DMS114 treated with DMSO at 0.1 percent for 48 hours (cell line): Measurements from ENCODE around the gene PRKAG2.

ENCODE experiments used
- DNase-seq: peaks from one replicate; lab custom pipeline; 2025; ENCODE audit not compliant: unreplicated experiment; lab: John Stamatoyannopoulos, UW

The PRKAG2 gene

DNA sequence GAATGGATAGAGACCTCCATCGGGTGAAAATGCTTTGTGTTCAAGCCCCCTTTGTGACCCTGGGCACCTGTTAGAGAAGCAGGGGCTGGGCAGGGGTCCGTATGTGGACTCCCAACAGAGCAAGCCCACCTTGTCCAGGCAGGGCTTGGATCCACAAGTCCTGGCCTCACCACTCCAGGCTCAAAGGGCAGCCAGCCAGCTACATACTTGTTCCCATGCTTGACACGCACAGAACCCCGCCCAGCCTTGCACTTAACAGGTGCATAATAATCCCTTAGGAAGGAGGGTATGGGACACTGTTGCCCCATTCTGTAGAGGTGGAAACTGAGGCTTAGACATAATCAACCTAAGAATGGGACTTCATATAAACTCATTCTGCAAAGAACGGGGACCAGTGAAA is 160.6 kb downstream of the PRKAG2 start:
- DNase-seq = no peak

DNA sequence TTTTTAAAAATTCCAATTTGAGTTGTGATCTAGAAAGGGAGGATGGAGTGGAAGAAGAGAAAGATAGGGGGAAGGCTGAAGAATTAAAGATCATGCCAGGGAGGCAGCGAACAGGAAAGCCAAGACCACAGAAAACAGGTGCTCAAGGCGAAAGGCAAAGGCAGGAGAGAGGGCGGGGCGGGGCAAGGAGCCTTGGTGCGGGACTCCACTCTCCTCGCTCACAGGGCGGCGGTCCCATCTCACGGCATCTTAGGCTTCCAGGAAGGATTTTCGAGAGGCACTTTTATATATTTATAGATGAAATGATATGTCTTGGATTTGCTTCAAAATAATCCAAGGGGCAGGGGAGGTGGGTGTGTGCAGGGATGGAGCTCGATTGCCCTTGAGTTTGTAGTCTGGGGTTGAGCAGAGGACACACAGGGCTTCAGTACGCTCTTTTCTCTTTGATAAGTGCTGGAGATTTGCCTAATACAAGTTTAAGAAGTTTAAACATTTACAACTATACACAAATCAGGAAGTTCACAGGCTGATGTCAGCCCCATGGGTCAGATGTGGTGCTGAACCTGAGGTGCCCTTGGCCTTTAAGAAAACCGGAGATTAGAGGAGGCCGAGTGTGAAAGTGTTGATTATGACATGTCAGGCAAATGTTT is 161.1 kb downstream of the PRKAG2 start:
- no peak for DNase-seq

- DNase-seq = no peak
Observed at GRCh38 chr7:151714201-151714600, 162.7 kb downstream of the PRKAG2 start.

DNA sequence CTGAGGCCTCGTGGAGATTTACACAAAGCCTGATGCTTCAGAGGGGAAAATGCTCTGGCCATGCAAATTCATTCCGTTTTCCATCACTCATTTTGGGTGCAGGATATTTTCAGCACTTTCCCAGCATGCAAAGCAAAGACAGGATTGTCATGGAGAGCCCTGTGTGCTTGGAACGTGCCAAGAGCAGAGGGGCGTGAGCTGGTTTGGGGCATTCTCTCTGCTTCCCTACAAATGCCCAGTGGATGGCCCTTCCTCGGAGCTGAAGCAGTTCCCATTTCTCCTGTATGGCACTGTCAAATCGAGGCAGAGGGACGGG is 164.1 kb downstream of the PRKAG2 start:
- no peak for DNase-seq

GRCh38 chr7:151711906-151712809 is 164.8 kb downstream of the PRKAG2 start:
- no peak for DNase-seq

GRCh38 chr7:151711435-151711872 is 165.5 kb downstream of the PRKAG2 start:
- DNase-seq = no peak

DNA sequence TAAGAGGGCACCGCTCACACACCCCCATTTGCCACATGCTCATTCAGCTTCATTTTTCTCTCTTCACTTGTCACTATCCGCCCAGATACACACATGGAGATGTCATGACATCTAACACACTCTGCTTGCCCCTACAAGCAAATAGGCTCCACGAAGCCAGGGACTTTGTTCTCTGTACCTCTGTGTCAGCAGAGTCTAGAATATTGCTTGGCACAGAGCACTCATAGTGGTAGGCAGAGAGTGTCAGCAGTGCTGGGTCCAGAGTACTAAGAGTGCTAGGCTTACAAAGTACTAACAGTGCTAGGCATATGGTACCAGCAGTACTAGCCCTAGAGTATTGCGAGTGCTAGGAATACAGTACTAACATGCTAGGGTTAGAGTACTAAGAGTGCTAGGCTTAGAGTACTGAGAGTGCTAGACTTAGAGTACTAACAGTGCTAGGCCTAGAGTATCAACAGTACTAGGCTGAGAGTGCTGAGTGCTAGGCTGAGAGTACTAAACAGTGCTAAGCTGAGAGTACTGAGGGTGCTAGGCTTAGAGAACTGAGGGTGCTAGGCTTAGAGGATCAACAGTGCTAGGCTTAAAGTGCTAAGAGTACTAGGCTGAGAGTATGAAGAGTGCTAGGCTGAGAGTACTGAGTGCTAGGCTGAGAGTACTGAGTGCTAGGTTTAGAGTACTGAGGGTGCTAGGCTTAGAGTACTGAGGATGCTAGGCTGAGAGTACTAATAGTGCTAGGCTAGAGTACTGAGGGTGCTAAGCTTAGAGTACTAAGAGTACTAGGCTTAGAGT is 166.1 kb downstream of the PRKAG2 start:
- DNase-seq = no peak

GRCh38 chr7:151710121-151710640 is 166.7 kb downstream of the PRKAG2 start:
- DNase-seq = no peak

- no peak for DNase-seq
Observed at GRCh38 chr7:151709141-151710038, 167.5 kb downstream of the PRKAG2 start.

DNA sequence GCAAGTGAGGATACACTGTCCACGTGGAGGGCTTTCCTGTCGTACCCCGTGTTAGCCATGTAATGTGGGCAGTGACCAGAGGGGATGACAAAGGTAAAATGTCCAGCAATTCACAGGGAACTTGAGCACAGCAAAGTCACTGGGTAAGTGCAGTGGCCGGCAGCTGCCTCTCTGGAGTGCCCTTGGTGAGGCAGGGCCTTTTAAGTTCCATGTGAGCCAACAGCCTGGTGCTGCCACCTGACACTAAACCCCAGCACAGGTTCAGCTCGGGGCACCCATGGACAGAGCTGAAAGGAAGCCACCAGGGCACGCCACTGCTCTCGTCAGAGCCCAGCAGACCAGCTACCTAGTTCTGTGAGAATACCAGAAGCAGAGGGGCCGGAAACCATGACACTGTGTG is 168.3 kb downstream of the PRKAG2 start:
- DNase-seq = no peak

- DNase-seq = no peak
Observed at GRCh38 chr7:151707757-151708156, 169.2 kb downstream of the PRKAG2 start.

- DNase-seq = no peak
Observed at GRCh38 chr7:151707105-151707469, 169.8 kb downstream of the PRKAG2 start.

DNA sequence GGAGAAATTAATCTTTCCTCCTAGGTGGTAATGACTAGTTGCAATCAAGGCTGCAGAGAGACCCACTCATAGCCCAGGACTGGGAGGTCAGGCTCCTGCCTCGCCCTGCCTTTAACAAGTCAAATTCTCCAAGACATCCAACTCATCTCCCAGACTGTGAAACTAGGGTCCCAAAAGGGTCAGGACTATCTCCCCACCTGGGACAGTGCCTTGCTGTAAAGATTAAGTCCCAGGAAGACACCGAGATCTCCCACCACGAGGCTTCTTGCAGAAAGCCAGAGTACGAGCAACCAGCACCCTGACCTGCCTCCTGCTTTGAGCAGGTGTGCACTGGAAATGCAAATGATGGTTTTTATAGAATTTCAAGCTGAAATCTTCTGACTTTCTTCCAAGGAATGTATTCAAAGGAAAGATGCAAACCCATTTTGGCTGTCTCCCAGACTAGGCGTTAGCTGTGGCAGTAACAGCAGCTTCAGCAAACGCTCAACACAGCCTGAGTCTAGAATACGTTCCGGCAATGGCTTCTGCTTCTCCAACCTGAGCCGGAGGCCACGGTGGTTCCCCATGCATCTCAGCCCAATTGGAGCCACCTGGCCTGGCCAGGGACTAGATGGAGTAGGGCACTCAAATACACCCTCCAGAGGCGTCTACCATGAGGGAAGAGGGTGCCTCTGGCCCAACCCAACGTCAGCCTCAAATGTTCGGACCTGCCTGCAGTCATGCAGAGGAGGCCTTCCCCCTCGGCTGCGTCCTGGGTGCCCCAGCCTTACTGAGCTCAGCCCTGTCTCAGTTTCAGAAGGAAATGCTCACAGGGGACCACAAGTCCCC is 170.4 kb downstream of the PRKAG2 start:
- DNase-seq = no peak

DNA sequence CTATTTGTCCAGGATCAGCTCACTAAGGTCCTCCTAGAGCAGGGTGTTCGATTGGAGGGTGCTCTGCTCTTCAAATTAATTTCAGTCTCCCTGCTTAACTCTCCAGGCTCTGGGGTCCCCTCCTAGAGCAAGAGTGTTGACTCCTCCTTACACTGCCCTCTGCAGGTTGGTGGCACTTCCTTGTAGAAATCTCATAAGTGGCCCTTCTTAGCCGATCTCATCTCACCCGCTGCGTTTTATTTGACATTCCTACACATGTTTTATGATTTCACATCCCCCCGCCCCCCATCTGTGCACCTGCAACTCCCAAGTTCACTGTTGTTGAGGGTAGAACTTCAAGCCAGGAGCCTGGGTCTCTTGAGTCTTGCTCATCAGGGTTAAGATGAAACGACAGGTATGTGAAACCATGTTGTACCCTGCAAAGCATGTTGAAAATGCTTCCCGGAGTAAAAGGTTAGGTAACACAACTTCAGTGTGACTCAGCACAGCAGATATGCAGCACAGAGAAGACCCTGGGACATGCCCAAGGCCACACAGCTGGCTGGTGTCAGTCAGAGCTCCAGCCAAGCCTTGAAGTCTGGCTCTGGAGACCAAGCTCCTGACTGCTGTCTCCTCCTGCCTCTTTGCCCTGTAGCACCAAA is 171.2 kb downstream of the PRKAG2 start:
- no peak for DNase-seq

DNA sequence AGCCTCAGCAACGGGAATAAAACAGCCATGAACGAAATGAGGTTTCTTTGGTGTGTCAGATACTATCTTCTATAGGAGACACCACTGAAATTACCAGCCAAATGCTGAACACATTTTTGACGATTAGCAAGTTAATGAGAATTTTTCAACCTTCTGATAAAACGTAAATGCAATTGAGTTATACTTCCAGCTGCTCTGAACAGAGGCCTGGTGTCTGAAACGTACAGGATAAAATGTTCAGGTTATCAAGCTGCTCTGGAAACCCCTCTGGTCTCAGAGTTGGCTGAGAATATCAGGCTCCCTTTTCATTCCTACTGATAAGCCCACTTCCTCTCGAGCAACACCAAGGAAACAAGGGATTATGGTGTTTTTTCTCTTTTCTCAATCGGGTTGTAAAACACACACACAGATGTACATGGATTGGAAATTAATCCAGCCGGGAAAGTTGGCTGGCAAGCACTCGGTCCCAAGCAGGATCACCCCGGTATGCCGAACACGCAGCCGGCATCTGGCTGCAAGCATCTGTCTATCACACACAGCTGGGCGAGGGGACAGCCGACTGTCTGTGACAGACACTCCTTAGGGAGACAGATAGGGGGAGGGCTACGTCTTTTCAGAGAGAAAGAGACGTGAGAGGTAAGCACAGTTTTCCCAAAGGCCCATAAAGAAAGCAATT is 171.8 kb downstream of the PRKAG2 start:
- no peak for DNase-seq

GRCh38 chr7:151704299-151704959 is 172.5 kb downstream of the PRKAG2 start:
- DNase-seq = no peak

DNA sequence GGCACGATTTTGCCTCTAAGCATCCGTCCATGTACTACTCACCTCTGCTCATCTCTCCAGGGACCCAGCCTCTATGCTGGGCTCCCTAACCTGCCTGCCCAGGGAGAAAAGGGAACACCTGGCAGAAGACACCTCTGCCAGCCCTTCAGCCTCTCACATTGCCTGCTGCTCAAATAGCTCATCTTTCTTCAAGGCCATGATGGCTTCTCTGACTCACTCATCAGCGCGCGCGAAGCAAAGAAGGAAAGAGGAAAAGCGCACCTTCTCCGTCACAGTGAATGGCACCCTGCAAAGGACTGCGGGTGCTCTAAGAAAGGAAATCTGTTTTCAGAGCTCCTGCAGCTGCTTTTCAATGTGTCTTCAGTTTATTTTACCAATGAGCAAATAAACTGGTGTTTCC is 174.0 kb downstream of the PRKAG2 start:
- DNase-seq = no peak

GRCh38 chr7:151700586-151701165 is 176.2 kb downstream of the PRKAG2 start:
- DNase-seq = no peak
